Upper lobe of left lung (tissue), 4 donors: ENCODE results near the gene PDE9A.

Experiments
- CTCF ChIP-seq, 6 experiments: fragments of 450-650 bp in 4 of 6; fragments of 200-600 bp in 2 of 6; sonication (generic) in 2 of 6; IDR thresholded peaks; one replicate each; pipeline ENCODE4 v1.5.1; 2016 to 2019; ENCODE audit warnings: antibody characterized with exemption in 6 of 6
- EP300 ChIP-seq, 4 donors: sonication (generic); formaldehyde crosslinking; IDR thresholded peaks; one replicate each; pipeline ENCODE4 v1.5.1; 2017; ENCODE audit warnings: antibody characterized with exemption in 4 of 4, control low read depth in 2 of 4
- POLR2A ChIP-seq, 4 donors: fragments of 450-650 bp; IDR thresholded peaks; one replicate each; pipeline ENCODE4 v1.5.1; 2016 to 2017; ENCODE audit warnings: antibody characterized with exemption in 4 of 4, mild to moderate bottlenecking in 2 of 4
- POLR2AphosphoS5 ChIP-seq, 2 donors: sonication (generic); formaldehyde crosslinking; IDR thresholded peaks; one replicate each; pipeline ENCODE4 v1.5.1; 2017; ENCODE audit warnings: antibody characterized with exemption in 2 of 2

DNA sequence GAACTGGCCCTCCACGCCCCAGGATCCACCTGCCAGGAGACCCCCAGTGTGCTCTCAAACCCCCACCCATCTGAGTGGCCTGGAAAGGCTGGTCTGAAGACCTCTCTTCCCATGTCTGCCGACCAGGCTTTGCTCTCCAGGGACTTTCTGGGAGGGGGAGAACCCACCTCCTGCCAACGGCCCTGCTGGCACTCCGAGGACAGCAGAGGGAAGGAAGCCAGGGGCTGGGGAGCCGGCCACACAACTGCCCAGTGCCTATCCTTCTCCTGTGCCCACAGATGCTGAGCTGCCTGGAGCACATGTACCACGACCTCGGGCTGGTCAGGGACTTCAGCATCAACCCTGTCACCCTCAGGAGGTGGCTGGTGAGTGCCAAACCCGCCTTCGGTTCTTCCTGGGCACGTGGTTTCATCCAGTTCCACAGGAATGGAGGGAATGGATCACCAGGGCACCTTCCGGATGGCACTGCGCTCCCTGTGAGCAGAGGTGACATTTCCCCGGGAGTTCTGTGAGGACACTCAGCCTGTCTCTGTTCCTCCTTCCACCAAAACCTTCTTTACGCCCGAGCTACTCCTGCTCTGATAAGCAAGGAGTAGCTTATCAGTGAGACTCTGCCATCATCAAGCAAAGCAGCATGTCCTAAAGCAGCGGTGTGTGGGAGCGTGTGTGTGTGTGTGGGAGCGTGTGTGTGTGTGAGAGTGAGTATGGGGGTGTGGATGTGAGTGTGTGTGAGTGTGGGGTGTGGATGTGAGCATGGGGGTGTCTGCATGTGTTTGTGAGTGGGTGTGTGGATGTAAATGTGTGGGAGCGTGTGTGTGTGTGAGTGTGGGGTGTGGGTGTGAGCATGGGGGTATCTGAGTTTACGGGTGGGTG lies 105.5 kb downstream of the PDE9A start:
- TF ChIP-seq POLR2A (IDR thresholded peaks at IDR 0.05), result no peak
- no peak for TF ChIP-seq CTCF (IDR thresholded peaks at IDR 0.05)
- no peak for TF ChIP-seq EP300 (IDR thresholded peaks at IDR 0.05)
- TF ChIP-seq POLR2AphosphoS5 (IDR thresholded peaks at IDR 0.05), result no peak
